GM21717 (cell line): ENCODE data around the gene BEST3.
A peak's percentile ranks its signal among the peaks of the same experiment; 100 is the strongest.

Experiments used
- ATAC-seq: cut with Tn5 transposase; IDR thresholded peaks from one replicate; pipeline ENCODE4 v1.9.1; 2021; ENCODE audit warnings: mild to moderate bottlenecking, moderate library complexity; ENCODE audit not compliant: unreplicated experiment

The BEST3 gene

DNA sequence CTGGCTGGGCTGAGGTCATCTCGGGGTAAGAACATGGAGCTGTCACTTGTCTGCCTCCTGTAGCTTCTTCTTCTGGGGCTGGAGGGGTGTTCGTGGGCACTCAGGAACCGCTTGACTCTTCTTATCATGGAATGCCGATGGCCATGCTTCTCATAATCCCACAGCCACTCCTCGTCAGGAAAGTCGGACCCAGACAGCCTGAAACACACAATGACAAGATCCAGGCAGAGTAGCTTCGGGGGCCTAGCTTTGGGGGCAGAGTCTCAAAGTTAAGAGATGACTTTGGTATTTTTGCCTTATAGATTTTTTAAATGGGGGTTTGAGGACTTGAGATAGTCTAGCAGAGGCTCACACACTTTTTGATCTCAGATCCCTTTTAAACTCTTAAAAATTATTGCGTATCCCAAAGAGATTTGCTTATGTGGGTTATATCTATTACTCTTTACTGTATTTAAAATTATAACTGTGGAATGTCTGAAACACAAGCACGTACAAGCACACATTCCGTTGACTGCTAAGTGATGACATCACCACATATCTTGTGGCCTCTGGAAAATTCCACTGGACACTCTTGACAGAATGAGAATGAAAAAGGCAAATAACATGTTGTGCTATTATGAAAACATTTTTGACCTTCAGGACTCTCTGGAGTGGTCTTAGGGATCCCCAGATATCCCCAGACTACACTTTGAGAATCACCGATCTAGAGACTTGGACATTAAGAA is 43.3 kb downstream of the BEST3 start:
- ATAC-seq: no peak

GRCh38 chr12:69653703-69654102 is 45.4 kb downstream of the BEST3 start:
- no peak for ATAC-seq

GRCh38 chr12:69651922-69652321 is 47.2 kb downstream of the BEST3 start:
- ATAC-seq: no peak

DNA sequence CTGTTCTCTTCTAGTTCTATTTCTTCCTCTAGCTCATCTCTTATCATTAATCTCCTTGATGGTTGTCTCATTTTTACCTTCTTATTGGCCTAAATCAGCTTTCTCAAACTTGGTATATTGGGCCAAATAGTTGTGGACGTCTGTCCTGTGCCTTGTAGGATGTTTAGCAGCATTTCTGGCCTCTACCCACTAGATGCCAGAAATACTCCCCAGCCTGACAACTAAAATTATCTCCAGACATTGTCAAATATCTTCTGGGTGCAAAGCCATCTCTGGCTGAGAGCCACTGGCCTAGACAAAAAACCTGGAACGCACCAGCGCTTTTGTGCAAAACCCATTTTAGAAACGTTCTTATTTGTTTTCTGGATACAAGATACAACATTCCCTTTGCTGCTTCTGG is 49.6 kb downstream of the BEST3 start:
- ATAC-seq: no peak

DNA sequence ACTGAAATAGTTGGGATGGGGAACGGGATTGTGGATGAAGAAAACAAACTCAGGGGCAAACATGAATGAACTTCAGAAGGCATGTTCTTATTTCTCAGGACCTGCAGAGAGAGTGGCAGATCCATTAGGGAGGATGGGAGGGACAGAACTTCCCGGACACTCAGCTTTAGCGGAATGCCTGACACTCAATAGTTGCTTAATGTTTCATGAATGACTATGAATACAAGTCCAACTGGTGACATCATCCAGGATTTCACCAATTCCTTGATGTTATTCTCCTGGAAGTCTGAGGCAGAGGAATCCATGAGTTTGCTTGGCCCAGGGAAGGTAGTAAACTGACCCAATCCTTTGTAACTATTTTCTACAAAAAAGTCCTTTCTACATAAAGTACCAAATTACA is 50.6 kb downstream of the BEST3 start:
- no peak for ATAC-seq

DNA sequence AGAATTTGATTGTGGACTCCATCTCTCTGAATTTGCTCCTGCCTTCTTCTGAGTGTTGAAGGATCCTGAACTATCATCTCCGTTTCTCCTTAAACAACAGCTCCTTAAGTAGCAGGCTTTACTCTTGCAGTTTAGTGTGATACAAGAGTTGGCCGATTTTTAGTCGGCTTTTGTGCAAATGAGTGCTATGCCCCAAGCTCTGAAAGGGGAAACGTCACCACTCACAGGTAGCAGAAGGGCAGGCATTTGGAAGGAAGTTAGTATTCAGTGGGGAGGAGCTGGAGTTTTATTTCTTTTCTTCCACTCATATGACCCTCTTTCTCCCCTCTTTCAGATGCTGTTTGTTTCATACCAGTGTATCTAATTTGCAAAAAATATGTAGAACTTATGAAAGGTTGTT is 51.9 kb downstream of the BEST3 start:
- no peak for ATAC-seq

- no peak for ATAC-seq
Observed at GRCh38 chr12:69645031-69645430, 54.1 kb downstream of the BEST3 start.

DNA sequence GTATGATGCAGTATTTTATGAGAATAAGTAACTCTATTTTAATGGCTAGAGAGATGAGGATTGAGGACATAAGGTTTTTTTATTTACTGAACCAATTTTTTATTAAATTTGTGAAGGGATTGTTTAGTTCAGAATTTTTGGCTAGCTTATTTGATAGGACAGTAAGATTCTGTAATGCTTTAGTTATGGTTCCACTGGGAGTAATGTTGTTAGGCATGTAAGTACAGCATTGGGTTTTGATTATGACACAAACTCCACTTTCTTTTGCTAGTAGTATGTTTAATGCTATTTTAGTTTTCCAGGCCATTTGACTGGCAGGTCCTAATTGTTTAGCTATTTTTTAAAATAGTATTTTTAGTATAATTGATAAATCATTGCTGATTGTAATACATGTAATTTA is 54.6 kb downstream of the BEST3 start:
- ATAC-seq: no peak

DNA sequence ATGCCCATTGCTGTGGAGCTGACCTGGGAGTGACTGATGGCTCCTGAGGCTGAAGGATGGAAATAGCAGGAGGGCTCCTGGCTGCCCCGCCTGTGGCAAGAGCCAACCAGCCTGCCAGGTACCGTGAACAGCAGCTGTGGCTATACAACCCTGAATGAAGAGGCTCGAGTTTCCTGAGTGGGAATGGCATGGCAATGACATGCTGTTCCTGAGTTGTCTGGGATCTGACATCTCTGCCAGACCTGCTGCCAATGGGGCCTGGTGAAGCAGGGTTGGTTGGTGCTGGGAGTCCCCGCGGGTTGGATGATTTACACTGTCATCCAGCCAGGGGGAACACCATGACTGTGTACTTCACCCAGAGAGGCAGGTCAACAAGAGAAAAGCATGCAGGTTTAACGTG is 56.6 kb downstream of the BEST3 start:
- ATAC-seq: no peak

DNA sequence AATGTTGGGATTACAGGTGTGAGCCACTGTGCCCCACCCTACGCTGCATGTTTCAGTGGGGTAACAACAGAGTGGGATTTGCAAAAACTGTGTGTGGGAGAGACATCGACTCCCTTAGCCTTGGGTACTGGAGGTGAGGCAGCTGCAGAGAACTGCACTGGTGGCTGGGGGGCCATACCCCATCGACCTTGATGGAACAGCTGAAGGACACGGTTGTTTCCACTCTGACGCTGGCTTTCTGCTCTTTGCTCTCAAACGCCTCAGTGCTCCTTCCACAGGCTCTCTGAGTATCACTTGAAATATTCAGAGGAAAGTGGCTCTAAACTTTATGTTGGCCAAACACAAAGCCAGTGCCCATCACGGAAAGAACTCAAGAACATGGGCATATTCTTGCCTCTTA is 57.6 kb downstream of the BEST3 start:
- no peak for ATAC-seq

- ATAC-seq: peak; percentile 85
Observed at GRCh38 chr12:69639400-69640016, 59.6 kb downstream of the BEST3 start.

DNA sequence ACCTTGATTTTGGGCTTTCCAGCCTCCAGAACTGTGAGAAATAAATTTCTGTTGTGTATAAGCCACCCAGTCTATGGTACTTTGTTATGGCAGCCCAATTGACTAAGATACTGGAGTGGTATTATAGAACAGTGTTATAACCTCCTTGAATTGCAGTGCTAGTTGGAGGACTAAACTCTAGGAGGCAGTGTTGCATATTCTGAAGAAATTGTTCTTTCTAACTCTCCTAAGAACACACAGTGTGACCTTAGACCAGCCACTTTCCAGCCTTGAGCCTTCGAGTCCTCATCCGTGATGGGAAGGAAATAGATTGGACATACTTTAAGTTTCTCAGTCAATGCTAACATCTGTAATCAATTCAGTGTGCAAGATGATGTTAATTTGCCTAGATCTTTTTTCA is 66.0 kb downstream of the BEST3 start:
- no peak for ATAC-seq

GRCh38 chr12:69630191-69630590 is 68.9 kb downstream of the BEST3 start:
- ATAC-seq: no peak

DNA sequence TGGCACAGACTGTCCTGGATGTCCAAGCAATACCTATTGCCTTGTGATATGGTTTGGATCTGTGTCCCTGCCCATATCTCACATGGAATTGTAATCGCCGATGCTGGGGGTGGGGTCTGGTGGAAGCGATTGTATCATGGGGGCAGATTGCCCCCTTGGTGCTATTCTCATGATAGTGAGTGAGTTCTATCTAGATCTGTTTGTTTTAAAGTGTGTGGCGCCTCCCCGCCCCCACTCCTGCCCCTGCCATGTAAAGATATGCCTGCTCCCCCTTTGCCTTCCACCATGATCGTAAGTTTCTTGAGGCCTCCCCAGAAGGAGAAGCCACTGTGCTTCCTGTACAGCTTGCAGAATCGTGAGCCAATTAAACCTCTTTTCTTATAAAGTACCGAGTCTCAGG is 71.6 kb downstream of the BEST3 start:
- no peak for ATAC-seq

- no peak for ATAC-seq
Observed at GRCh38 chr12:69623970-69624369, 75.1 kb downstream of the BEST3 start.

DNA sequence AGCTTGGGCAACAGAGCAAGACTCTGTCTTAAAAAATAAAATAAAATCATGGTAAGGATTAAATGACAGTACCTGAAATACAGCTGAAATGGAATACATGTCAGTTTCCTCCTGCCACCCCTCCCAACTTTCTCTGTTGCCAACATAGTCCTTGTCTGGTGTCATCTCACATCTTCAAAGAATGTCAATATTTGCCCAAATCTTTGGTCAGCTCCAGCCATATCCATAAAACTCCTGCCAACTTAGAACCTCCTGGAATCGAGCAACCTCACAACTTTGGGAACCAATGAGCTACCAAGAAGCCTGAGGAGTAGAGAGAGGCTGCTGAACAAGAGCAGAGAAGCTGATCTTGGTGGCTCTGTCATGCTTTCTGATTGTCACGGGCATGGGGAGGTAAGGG is 77.6 kb downstream of the BEST3 start:
- ATAC-seq: no peak

- no peak for ATAC-seq
Observed at GRCh38 chr12:69620921-69621320, 78.2 kb downstream of the BEST3 start.

GRCh38 chr12:69620077-69620476 is 79.0 kb downstream of the BEST3 start:
- ATAC-seq: no peak

- no peak for ATAC-seq
Observed at GRCh38 chr12:69619050-69619449, 80.1 kb downstream of the BEST3 start.

DNA sequence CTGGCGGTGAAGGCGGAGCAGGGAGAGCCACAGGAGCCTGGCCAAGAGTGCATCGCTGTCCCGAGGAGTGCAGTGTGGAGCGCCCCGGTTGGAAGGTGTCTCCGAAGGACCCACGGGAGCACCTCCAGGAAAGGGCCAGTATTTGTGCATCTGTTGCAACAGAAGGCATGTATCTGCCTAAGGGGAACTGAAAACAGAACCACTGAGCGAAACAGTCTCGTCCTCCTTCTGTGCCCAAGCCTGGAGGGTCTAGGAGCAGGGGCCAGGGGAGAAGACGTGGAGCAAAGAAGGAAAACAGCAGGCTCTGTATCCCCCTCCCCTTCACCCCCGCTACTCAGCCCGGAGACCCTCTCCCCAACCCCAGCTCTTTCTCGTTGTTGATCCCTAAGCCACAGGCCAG is 83.1 kb downstream of the BEST3 start:
- ATAC-seq: no peak

DNA sequence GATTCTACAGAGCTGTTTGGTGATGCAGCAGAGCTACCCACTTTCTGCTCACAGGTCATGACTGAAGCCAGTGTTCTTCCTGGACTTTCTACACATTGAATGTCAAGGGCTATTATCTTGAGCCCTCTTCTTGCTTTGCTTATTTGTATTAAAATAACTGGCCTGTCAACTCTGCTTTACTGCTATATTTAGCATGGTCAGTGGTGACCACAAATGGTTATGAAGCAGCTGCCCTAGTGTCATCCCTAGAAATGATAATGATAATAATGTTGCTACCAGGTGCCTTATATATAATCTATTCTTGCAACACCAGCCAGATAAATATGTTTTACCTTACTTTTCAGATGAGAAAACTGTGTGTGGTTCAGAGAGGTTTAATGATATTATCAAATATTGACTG is 85.8 kb downstream of the BEST3 start:
- no peak for ATAC-seq

DNA sequence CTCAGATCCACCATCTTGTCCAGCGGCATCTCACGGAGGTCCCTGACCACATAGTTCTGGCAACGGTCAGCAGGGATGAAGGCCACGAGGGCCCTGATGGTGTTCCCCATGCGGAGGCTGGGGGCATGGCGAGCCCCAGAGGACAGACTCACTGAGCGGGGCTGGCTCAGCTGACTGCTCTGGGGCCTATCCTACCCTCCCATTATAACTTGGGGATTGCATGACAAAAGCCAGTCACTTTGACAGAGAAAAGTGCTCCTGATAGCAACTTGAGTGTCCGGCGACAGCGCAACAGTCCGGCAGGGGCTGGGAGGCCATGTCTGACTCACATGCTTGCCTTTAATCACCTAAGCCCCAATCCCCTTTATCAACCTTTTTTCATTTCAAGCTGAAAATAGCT is 88.4 kb downstream of the BEST3 start, which contains the start of gene LRRC10:
Gene LRRC10 (minus strand): TSS at position 179 of the 400 bp plus-strand sequence. CDS start 69 bp downstream, at position 110.
- ATAC-seq: no peak

DNA sequence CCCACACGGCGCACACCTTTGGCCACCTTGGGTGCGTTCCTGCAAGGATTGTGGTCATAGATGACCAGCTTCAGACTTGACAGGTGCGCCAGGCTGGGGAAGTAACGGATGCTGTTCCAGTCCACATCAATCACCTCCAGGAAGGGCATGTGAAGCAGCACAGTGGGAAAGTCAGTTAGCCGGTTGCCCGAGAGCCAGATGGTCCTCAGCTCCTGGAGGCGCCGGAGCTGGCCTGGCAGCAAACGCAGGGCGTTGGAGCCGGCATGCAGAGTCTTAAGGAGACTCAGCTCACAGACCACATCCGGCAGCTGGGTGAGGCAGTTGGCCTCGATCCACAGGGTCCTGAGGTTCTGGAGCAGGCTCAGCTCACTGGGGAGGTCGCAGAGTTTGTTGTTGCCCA is 89.0 kb downstream of the BEST3 start:
- ATAC-seq: no peak
